Right lobe of liver (tissue), 4 donors: Measurements from ENCODE around the gene FLNC.

Experiments
- CTCF ChIP-seq, 4 donors: fragments of 200-600 bp in 3 of 4; fragments of 450-650 bp in 1 of 4; IDR thresholded peaks; one replicate each; pipeline versions ENCODE4 v1.5.1 to v1.8.0; 2016 to 2022; ENCODE audit warnings: antibody characterized with exemption in 4 of 4, mild to moderate bottlenecking in 2 of 4
- POLR2A ChIP-seq: fragments of 450-650 bp; IDR thresholded peaks from one replicate; pipeline ENCODE4 v1.6.1; 2017; ENCODE audit warnings: antibody characterized with exemption, mild to moderate bottlenecking
- donor health status: DM: no; HTN: no; CAD: no.
- donor health status: DM: no; HTN: no; CAD: no.
- donor health status: DM: no; HTN: yes; CAD: no.

- no peak for TF ChIP-seq POLR2A
- TF ChIP-seq CTCF (IDR thresholded peaks at IDR 0.05): no peak
These were observed 33.9 kb upstream of the FLNC start for GRCh38 chr7:128796327-128796726.
